Activated T-helper 9 cell treated with anti-CD3 and anti-CD28 coated beads, Interleukin-2, amount 50 U/mL, for 16 hours (primary cell): ENCODE results near the gene EVA1A.
"Not testable (repeated sequence)": the region's sequence is repeated elsewhere in the genome, so short reads cannot be mapped to it uniquely, and the experiment has no call there.

ENCODE experiments used
- DNase-seq: peaks from one replicate; pipeline ENCODE4 v3.0.0-alpha.2; 2020; ENCODE audit warnings: low read depth

Gene EVA1A

DNA sequence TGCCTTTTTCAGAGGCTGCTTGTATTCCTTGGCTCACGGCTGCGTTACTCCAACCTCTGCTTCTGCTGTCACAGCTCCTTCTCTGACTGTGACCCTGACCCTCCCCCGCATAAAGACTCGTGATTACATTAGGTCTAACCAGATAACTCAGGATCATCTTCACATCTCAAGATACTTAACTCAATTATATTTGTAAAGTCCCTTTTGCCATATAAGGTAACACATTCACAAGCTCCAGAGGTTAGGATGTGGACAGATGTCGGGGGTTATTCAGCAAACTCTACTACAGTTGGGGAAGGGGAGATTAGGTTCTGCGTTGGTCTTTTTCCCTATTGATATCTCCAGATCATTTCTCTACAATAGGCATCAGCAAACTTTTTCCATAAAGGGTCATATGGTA lies 76.9 kb downstream of the EVA1A start:
- DNase-seq = no peak

DNA sequence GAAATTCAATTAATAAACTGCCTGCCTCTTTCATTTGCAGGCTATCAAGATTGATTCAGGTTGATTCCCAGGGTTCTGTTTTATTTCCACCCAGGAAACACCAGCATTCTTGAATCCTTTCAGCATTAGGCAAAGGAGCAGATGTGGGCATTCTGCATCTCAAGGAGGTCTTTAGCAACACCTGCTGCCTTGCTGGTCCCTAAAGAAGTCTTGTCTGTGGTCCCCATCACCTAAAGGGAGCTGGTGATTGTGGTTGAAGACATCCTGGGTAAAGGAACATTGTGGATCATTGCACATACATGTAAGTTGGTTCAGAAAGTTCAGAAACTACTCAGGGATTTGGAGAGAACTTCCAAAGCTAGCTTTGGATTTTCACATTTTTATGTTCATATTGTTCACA lies 78.3 kb downstream of the EVA1A start:
- DNase-seq = no peak

DNA sequence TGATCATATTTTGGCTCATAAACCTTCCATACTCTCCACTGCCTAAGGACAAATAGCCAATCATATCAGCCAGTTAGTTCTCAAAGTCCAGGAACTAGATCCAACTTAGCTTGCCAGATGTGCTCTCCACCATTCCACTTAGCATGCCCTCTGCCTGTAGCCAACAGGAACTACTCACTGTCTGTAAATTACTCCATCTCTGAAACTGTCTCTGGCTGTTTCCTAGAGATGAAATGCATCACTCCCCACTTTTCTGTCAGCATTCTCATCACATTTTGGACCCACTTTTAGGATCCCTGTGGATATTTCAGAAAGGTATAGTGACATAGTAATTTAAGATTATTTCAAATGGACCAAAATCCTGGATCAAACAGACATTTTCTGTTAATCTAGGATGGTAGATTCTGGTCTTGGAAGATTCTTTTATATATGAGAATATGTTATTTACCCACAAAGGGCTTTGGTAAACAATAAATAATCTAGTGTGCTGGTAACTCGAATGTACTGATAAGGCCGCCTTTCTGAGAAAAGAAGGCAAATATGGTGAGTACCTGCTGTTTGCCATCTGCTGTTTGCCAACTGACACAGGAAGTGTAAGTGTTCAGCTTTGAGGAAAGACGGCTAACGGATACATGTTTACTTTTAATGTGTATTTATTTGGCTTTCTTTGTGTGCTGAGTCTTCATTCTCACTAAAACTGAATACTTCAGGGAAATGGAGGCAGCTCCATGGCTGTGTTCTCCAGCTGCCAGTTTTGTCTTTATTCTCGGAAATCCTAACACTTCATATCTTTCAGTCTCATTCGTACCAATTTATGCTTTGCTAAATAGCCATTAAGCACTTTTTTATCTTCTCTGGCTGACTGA lies 79.5 kb downstream of the EVA1A start:
- DNase-seq = no peak

DNA sequence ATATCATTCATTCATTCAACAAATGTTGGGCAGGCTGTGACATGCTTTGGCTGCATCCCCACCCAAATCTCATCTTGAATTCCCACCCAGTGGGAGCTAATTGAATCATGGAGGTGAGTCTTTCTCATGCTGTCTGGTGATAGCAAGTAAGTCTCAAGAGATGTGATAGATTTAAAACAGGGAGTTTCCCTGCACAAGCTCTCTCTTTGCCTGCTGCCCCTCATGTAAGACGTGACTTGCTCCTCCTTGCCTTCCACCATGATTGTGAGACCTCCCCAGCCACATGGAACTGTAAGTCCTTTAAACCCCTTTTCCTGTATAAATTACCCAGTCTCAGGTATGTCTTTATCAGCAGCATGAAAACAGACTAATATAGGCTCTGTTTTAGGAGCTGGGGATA lies 83.0 kb downstream of the EVA1A start:
- DNase-seq = not testable (repeated sequence)

DNA sequence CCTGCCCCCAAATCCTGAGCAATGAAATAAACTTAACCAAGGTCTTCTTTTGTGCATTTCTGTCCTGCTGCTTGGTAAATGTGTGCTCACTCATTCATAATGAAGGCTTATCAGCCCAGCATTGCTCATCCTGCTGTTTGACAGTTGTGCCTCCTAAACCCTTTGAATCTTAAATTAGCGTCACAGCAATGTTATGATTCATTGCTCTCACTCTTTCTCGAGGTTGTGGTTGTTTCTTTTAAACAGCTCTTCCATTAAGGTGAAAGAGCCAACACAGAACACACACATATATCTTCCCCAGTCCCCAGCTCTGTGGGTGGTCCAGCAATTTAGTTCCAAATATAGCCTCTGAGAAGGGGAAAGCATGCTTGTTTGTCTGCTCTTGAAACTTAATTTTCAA lies 84.0 kb downstream of the EVA1A start:
- no peak for DNase-seq

GRCh38 chr2:75475976-75476375 lies 84.8 kb downstream of the EVA1A start:
- DNase-seq = no peak

- DNase-seq = no peak
Observed at GRCh38 chr2:75475049-75475448, 85.7 kb downstream of the EVA1A start.

GRCh38 chr2:75474115-75474514 lies 86.6 kb downstream of the EVA1A start:
- DNase-seq = no peak

- no peak for DNase-seq
Observed at GRCh38 chr2:75466708-75467311, 93.9 kb downstream of the EVA1A start.

DNA sequence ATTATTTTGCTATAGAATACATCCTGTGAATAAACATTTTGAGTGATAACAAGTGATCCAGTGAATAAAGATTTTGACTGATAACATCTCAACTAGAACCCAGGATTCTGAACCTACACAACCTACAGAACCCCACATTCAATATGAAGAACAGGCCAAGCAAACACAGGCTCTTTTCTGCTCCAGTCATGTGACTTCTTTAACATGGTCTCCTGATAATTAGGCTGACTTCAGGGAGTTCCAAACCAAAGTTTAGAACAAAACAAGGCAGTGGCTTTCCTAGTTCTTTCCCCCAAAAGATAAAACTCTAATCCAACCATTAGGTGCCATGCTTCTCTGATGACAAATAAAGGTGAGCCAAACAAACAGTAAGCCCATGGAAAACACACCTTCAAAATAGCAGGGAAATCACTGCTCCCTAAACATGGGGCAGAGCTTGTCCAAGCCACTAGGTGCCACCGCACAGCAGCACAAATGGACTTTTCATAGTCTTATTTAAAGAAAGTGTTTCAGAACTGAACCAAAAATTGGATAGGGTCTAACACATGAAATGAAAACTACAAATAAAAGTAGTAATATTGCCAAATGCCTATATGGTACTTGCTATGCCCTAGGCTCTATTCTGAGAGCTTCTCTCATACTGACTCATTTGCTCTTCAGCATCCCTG lies 95.3 kb downstream of the EVA1A start:
- no peak for DNase-seq

DNA sequence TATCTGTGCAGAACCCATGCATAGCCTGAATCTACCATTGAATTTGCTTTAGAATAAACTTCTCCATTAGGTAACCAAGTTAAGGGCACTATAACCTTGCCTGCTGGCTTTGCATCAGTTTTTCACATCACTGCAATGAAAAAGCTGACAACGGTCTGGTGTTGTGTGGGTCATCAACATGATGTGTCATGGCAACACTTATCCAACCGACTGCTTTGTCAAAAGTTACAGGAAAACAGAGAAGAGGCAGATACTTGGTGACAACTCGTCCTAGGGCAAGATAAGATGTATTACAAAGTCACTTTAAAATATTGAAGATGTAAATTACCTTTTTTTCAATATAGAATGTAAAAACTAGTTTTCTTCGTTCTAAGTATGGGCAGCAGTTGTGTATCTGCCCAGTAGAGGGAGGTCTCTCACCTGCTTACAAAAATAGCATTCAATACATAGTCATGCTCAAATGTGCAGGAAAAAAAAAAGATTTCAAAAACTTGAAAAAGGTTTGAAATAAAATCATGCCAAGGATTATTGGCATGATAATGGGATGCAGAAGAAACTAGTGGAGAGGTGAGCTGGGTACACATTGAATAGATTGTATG lies 96.3 kb downstream of the EVA1A start:
- DNase-seq = no peak

- DNase-seq = no peak
Observed at GRCh38 chr2:75462721-75463120, 98.0 kb downstream of the EVA1A start.

DNA sequence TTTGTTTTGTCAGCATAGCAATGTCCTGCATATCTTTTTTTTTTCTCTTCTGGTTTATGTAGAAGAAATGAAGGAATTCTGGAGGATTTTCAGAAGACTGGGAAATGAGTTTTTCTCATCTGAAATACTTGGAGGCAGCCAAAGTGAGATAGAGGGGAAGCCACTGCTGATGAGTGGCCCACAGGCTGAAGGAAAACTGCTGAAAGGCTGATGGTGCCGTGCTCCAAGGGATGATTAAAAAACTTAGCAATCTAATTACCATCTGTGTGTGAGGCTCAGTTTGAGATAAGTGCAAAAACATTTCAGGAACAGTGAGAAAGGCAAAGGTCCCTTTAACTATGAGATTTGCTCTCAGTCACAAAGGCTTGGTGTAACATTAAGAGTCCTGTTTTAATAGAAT lies 98.5 kb downstream of the EVA1A start:
- DNase-seq = no peak

DNA sequence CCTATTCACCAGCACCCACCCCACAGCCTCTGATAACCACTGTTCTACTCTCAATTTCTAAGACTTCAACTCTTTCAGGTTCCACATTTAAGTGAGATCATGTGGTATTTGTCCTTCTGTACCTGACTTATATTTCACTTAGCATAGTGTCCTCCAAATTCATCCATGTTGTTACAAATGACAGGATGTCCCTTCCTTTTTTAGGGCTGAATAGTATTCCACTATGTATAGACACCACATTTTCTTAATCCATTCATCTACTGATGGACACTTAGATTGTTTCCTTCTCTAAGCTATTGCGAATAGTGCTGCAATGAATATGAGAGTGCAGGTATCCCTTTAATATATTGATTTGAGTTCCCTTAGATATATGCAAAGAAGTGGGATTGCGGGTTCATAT lies 100.1 kb downstream of the EVA1A start:
- no peak for DNase-seq

DNA sequence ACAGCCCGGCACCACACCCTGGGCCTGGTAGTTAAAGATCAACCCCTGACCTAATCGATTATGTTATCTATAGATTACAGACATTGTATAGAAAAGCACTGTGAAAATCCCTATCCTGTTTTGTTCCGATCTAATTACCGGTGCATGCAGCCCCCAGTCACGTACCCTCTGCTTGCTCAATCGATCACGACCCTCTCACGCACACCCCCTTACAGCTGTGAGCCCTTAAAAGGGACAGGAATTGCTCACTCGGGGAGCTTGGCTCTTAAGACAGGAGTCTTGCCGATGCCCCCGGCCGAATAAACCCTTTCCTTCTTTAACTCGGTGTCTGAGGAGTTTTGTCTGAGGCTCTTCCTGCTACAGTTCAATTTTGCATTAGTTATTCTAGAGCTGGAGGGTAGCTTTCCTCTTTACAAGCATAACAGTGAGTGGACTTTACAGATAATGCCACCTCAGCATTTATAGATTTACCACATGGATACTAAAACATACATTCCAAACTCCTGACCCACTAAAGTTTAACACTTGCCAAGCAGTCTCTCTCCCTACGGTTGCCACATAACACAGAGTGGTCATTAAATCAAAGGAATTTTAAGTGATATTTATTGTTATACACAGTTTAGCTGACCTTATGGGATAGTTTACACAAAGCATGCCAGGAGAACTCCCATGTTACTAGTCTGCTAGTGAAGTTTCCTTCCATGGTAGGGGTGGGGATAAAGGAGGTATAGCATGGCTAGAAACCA lies 101.0 kb downstream of the EVA1A start:
- DNase-seq = no peak

DNA sequence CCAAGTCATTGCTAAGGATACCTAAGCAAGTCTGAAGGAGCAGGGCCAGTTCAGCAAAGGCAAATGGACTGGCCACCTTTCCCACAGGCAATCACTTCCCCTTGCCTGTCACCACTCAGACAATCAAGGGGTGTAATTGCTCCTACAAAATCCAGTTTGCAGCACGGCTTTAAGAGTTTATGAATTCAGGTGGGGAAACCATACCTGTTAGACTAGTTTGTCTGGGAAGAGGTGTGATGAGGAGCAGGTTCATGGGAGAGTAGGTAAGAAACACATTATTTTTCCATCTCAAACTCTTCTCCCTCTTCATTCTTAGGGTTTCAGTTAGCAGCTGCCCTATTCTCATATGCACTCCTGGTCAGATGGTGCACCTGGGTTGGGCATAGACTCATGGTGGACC lies 102.5 kb downstream of the EVA1A start:
- DNase-seq = no peak

GRCh38 chr2:75456825-75457224 lies 103.9 kb downstream of the EVA1A start:
- DNase-seq = no peak

DNA sequence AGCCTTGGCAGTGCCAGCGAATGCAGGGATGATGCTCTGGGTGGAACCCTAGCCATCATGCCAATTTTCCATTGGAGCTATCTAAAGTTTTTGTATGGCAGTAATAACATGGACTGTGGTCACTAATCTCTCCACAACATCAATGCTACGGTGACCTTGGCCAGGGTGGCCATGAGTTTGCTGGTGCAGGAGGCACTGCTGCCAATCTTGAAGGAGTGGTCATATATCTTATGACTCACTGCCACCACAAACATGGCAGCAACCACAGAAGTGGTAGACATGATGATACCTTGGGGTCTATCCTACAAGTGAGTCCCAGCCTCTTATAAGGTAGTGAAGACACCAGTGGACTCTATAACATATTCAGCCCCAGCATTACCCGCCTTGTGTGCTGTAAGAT lies 104.6 kb downstream of the EVA1A start:
- DNase-seq = no peak

- no peak for DNase-seq
Observed at GRCh38 chr2:75454241-75454620, 106.5 kb downstream of the EVA1A start.

GRCh38 chr2:75453384-75454240 lies 107.1 kb downstream of the EVA1A start:
- no peak for DNase-seq

DNA sequence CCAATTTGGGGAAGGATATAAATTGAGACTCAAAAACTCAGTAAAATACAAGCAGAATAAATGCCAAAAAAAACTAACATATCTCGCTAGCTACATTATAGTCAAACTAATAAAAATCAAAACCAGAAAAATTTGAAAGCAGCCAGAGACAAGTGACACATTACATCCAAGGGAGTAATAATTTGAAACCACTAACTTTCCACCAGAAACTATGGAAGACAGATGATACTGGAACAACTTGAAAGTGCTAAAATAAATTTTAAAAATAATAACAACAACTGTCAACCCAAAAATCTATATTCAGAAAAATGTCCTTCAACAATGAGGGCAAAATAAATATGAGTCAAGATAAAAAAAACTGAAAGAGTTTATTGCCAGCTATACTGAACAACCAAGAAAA lies 110.7 kb downstream of the EVA1A start:
- no peak for DNase-seq
